Measurements from ENCODE around the gene ABHD12. TPM values are rescaled to one million over a fixed set of nuclear protein-coding genes. Genes with fewer than 3 reads are reported as not detected.

The ABHD12 gene
- total RNA-seq, 3 donors from 2014 or later, result 26.9 to 67.7 (median 53.4) TPM

GRCh38 chr20:25251558-25251957 is 139.1 kb downstream of the ABHD12 start:
- Histone ChIP-seq H3K9me3 (no peaks in the 10 kb centered on the region), H3K4me1 (no peaks in the 10 kb centered on the region), H3K4me3 (peak overlapping the region in 2 of 3 donors; percentile 2 to 99), H3K36me3 (no peaks in the 10 kb centered on the region), H3K27ac (peak overlapping the region in 1 of 2 donors; percentile 11), H3K27me3 (no peaks in the 10 kb centered on the region)
- intact Hi-C loops (cut with DNase I; ENCODE audit: low total_unique reads), result no loop called here
- no peak for TF ChIP-seq POLR2A (IDR thresholded peaks at IDR 0.05)
- no peak for TF ChIP-seq CTCF (IDR thresholded peaks at IDR 0.05)
- no peak for TF ChIP-seq POLR2AphosphoS5 (IDR thresholded peaks at IDR 0.05)
- no peak for DNase-seq (ENCODE audit: low spot score in 2 of 2)

- no peaks in the 10 kb centered on the region for H3K4me1 ChIP-seq
- H3K27me3 ChIP-seq, result no peaks in the 10 kb centered on the region
- H3K36me3 ChIP-seq, result no peaks in the 10 kb centered on the region
- no peak overlapping the region for H3K27ac ChIP-seq
- no peaks in the 10 kb centered on the region for H3K9me3 ChIP-seq
- H3K4me3 ChIP-seq, result peak overlapping the region in 2 of 3 donors; percentile 2 to 99
- peak in 1 of 2 donors; percentile 11 for DNase-seq (ENCODE audit: low spot score in 2 of 2)
- TF ChIP-seq POLR2A (IDR thresholded peaks at IDR 0.05) (no peak), CTCF (IDR thresholded peaks at IDR 0.05) (no peak), POLR2AphosphoS5 (IDR thresholded peaks at IDR 0.05) (no peak)
- intact Hi-C loops (cut with DNase I; ENCODE audit: low total_unique reads), result no loop called here
Observed at GRCh38 chr20:25251019-25251418, 139.6 kb downstream of the ABHD12 start.

- Histone ChIP-seq H3K36me3 (no peaks in the 10 kb centered on the region), H3K9me3 (no peaks in the 10 kb centered on the region), H3K27ac (no peak overlapping the region), H3K27me3 (no peaks in the 10 kb centered on the region), H3K4me3 (peak overlapping the region in 2 of 3 donors; percentile 94 to 99), H3K4me1 (no peaks in the 10 kb centered on the region)
- intact Hi-C loops (cut with DNase I; ENCODE audit: low total_unique reads), result no loop called here
- DNase-seq (ENCODE audit: low spot score in 2 of 2), result peak in 1 of 2 donors; percentile 11
- TF ChIP-seq CTCF (IDR thresholded peaks at IDR 0.05) (no peak), POLR2AphosphoS5 (IDR thresholded peaks at IDR 0.05) (no peak), POLR2A (IDR thresholded peaks at IDR 0.05) (no peak)
Observed at GRCh38 chr20:25250508-25250907, 140.1 kb downstream of the ABHD12 start.

Other genes starting within 250 kb of the ABHD12 start
- gene ENTPD6, start 195.1 kb downstream of the ABHD12 start, total RNA-seq, result 10 to 100 TPM; 45.8 to 77.6 (median 71.1) TPM
- 100 to 1,000 TPM in 2 of 3 donors, 10 to 100 TPM in 1; 95.7 to 128 (median 121) TPM for gene PYGB, start 142.8 kb downstream of the ABHD12 start, total RNA-seq
- under 1 TPM; 0.32 to 0.73 (median 0.33) TPM for gene GINS1, start 16.8 kb upstream of the ABHD12 start, total RNA-seq
- 10 to 100 TPM in 2 of 3 donors, 1 to 10 TPM in 1; 6.9 to 15.5 (median 12.8) TPM for gene NINL, start 194.7 kb upstream of the ABHD12 start, total RNA-seq
- gene NANP, start 233.2 kb upstream of the ABHD12 start, total RNA-seq, result 1 to 10 TPM; 3.8 to 5.7 (median 5.2) TPM